A549 (cell line): ENCODE measurements around the gene MXRA7. TPM values are rescaled to one million over a fixed set of nuclear protein-coding genes. Genes with fewer than 3 reads are reported as not detected.

Experiments
- ATAC-seq, 2 experiments: fragments of 200-7000 bp in 1 of 2; fragments of >200 bp in 1 of 2; cut with Nextera tagmentation in 1 of 2; cut with Tn5 transposase in 1 of 2; 3 replicates each; pipeline versions ENCODE4 v1.8.0 to v1.9.1; 2018 to 2020; ENCODE audit warnings: mild to moderate bottlenecking in 1 of 2, moderate library complexity in 1 of 2
- CTCF ChIA-PET: fragments of 300-600 bp; sonication (Branson Sonifier 250); formaldehyde crosslinking; extraction: SDS; loops from one replicate; lab custom pipeline; 2021; ENCODE audit warnings: antibody characterized with exemption, inconsistent platforms; lab: Yijun Ruan, JAX
- POLR2A ChIA-PET: fragments of 350-600 bp; formaldehyde crosslinking; extraction: SDS; loops from one replicate; lab custom pipeline; 2021; ENCODE audit warnings: antibody characterized with exemption, inconsistent platforms; lab: Yijun Ruan, JAX
- DNase-seq, 2 experiments: peaks; one replicate each; pipeline versions ENCODE4 v3.0.0 to v3.0.0-alpha.2; 2011 to 2016; ENCODE audit warnings: low read depth in 1 of 2, low spot score in 1 of 2
- FAIRE-seq: peaks from 2 replicates; lab custom pipeline; 2011; peaks lifted over from hg19 to GRCh38; lab: Jason Lieb, UNC
- H3K27ac ChIP-seq, 2 experiments: fragments of >200 bp; sonication (Bioruptor Twin); formaldehyde crosslinking; 3 replicates each; pipeline ENCODE4 v1.5.1; 2016 to 2017
- H3K4me1 ChIP-seq: fragments of >200 bp; sonication (Bioruptor Twin); formaldehyde crosslinking; 3 replicates; pipeline ENCODE4 v1.6.1; 2016
- H3K4me2 ChIP-seq: fragments of >200 bp; sonication (Bioruptor Twin); formaldehyde crosslinking; 3 replicates; pipeline ENCODE4 v1.6.1; 2016
- H3K4me3 ChIP-seq: fragments of >200 bp; sonication (Bioruptor Twin); formaldehyde crosslinking; 3 replicates; pipeline ENCODE4 v1.5.1; 2016
- H3K9me3 ChIP-seq: fragments of >200 bp; sonication (Bioruptor Twin); formaldehyde crosslinking; 3 replicates; pipeline ENCODE4 v1.6.1; 2016
- CBX8 ChIP-seq: fragments of 200-600 bp; sonication (generic); IDR thresholded peaks from 2 replicates; pipeline ENCODE4 v1.6.1; 2016
- CHD2 ChIP-seq: fragments of 150-350 bp; IDR thresholded peaks from 2 replicates; pipeline ENCODE4 v1.6.1; 2014; ENCODE audit warnings: low read length; ENCODE audit not compliant: partially characterized antibody
- CHD4 ChIP-seq: fragments of 200-600 bp; sonication (generic); IDR thresholded peaks from 2 replicates; pipeline ENCODE4 v1.6.1; 2016; ENCODE audit warnings: antibody characterized with exemption, mild to moderate bottlenecking, borderline replicate concordance
- E2F6 ChIP-seq: IDR thresholded peaks from 2 replicates; pipeline ENCODE4 v1.6.1; 2012; ENCODE audit warnings: low read depth, borderline replicate concordance
- ELK1 ChIP-seq: fragments of 150-350 bp; IDR thresholded peaks from 2 replicates; pipeline ENCODE4 v1.6.1; 2014; ENCODE audit warnings: low read depth, mild to moderate bottlenecking, low read length
- ESRRA ChIP-seq: fragments of 150-350 bp; IDR thresholded peaks from 2 replicates; pipeline ENCODE4 v1.6.1; 2014; ENCODE audit warnings: mild to moderate bottlenecking, low read length, borderline replicate concordance
- FOSB ChIP-seq: fragments of 250-450 bp; sonication (Bioruptor Pico); IDR thresholded peaks from 2 replicates; pipeline ENCODE4 v1.5.0; 2020; ENCODE audit warnings: mild to moderate bottlenecking, moderate library complexity
- FOSL2 ChIP-seq, 2 experiments: fragments of 450-650 bp in 1 of 2; fragments of >200 bp in 1 of 2; sonication (Bioruptor Twin) in 1 of 2; formaldehyde crosslinking; IDR thresholded peaks; 2 replicates each; pipeline versions ENCODE4 v1.5.0 to v1.6.1; 2016 to 2020; ENCODE audit warnings: mild to moderate bottlenecking in 1 of 2, moderate library complexity in 1 of 2
- FOXS1 ChIP-seq: fragments of 250-450 bp; sonication (Bioruptor Pico); IDR thresholded peaks from 2 replicates; pipeline ENCODE4 v1.5.0; 2020; ENCODE audit warnings: mild to moderate bottlenecking, moderate library complexity
- HOXA7 ChIP-seq: fragments of 250-450 bp; sonication (Bioruptor Pico); IDR thresholded peaks from 2 replicates; pipeline ENCODE4 v1.5.0; 2020; ENCODE audit warnings: mild to moderate bottlenecking, moderate library complexity
- JUNB ChIP-seq: fragments of >200 bp; sonication (Bioruptor Twin); formaldehyde crosslinking; IDR thresholded peaks from 2 replicates; pipeline ENCODE4 v1.6.1; 2016
- MAFK ChIP-seq: fragments of 450-650 bp; IDR thresholded peaks from 2 replicates; pipeline ENCODE4 v1.6.1; 2014; ENCODE audit not compliant: partially characterized antibody
- MYC ChIP-seq: IDR thresholded peaks from 2 replicates; pipeline ENCODE4 v1.6.1; 2012; ENCODE audit warnings: mild to moderate bottlenecking, inconsistent platforms, low read length, improper control_type of control experiment, borderline replicate concordance
- NFE2L2 ChIP-seq: fragments of 150-350 bp; conservative IDR thresholded peaks from 2 replicates; pipeline ENCODE4 v1.6.1; 2014; ENCODE audit warnings: low read length
- NPAS2 ChIP-seq: fragments of 250-450 bp; sonication (Bioruptor Pico); IDR thresholded peaks from 2 replicates; pipeline ENCODE4 v1.8.0; 2022; ENCODE audit warnings: mild to moderate bottlenecking, moderate library complexity, borderline replicate concordance
- NR3C1 ChIP-seq: fragments of >200 bp; sonication (Bioruptor Twin); formaldehyde crosslinking; IDR thresholded peaks from 3 replicates; pipeline ENCODE4 v1.6.1; 2017
- RCOR1 ChIP-seq: fragments of 150-350 bp; IDR thresholded peaks from 2 replicates; pipeline ENCODE4 v1.6.1; 2014; ENCODE audit warnings: antibody characterized with exemption, low read length, low read depth
- REST ChIP-seq: fragments of 200-600 bp; sonication (generic); IDR thresholded peaks from 2 replicates; pipeline ENCODE4 v1.6.1; 2016; ENCODE audit warnings: antibody characterized with exemption, mild to moderate bottlenecking, moderate library complexity
- RNF2 ChIP-seq: fragments of 200-600 bp; sonication (generic); IDR thresholded peaks from 2 replicates; pipeline ENCODE4 v1.6.1; 2016; ENCODE audit warnings: low read depth, mild to moderate bottlenecking, antibody characterized with exemption, moderate library complexity, borderline replicate concordance
- SMC3 ChIP-seq: fragments of >200 bp; sonication (Bioruptor Twin); formaldehyde crosslinking; IDR thresholded peaks from 3 replicates; pipeline ENCODE4 v1.6.1; 2018; ENCODE audit warnings: inconsistent platforms
- SREBF2 ChIP-seq: fragments of 450-650 bp; IDR thresholded peaks from 2 replicates; pipeline ENCODE4 v1.6.1; 2014; ENCODE audit warnings: mild to moderate bottlenecking, moderate library complexity
- ZNF302 ChIP-seq: fragments of 250-450 bp; sonication (Bioruptor Pico); IDR thresholded peaks from 2 replicates; pipeline ENCODE4 v1.9.0; 2021; ENCODE audit warnings: inconsistent platforms, mild to moderate bottlenecking, moderate library complexity
- ZSCAN20 ChIP-seq: fragments of 250-450 bp; sonication (Bioruptor Pico); IDR thresholded peaks from 2 replicates; pipeline ENCODE4 v1.8.0; 2022; ENCODE audit warnings: mild to moderate bottlenecking, moderate library complexity
- WGBS: methylation state at CpG from one replicate; pipeline ENCODE4 v1.1.6; 2017; ENCODE audit errors: missing lambda C conversion rate; 5-methylcytosine and 5-hydroxymethylcytosine counted together
- polyA plus RNA-seq, 4 experiments: library from polyadenylated mRNA; depleted of rRNA in 3 of 4; stranded (reverse); fragments of >200 nt; fragmentation: RNase III in 1 of 4; extraction: RNeasy Plus Mini Kit Qiagen cat#74134 plus additional on column Dnase treatment in 1 of 4; gene quantifications; 2 replicates in 3 of 4; 3 replicates in 1 of 4; pipeline ENCODE4 v1.2.3, GENCODE V29; 2011 to 2017

Gene MXRA7
- polyA plus RNA-seq, 2 of the 4 experiments (the other 2 are of a cell fraction) = 47.8 to 57.2 TPM

- ChIA-PET POLR2A (no interaction called here), CTCF (interaction anchor here (0.7 to 1.7 kb wide), 2 partner anchors 10 to 355 kb away, joined by 3 read pairs; no protein-coding TSS in a partner anchor)
- DNase-seq = no peak
- H3K4me1 ChIP-seq = no peaks in the 10 kb centered on the region
- TF ChIP-seq FOSL2 (IDR thresholded peaks at IDR 0.05) = no peak
- TF ChIP-seq FOSL2 (CRISPR knock-in tag; IDR thresholded peaks at IDR 0.05) = no peak
- no peak for TF ChIP-seq NFE2L2
- TF ChIP-seq ELK1 = no peak
- TF ChIP-seq SMC3 = no peak
- no peak for TF ChIP-seq HOXA7 (CRISPR knock-in tag)
- no peak for TF ChIP-seq RNF2
- no peak for TF ChIP-seq NR3C1
- no peak for TF ChIP-seq CHD4
- no peak for TF ChIP-seq JUNB
- TF ChIP-seq SREBF2 = no peak
- TF ChIP-seq FOSB (CRISPR knock-in tag) = no peak
- no peak for TF ChIP-seq CHD2
- TF ChIP-seq RCOR1 = no peak
- no peak for TF ChIP-seq FOXS1
- TF ChIP-seq NPAS2 (CRISPR knock-in tag) = no peak
- no peak for TF ChIP-seq ZNF302 (CRISPR knock-in tag)
- TF ChIP-seq CBX8 = no peak
- TF ChIP-seq MAFK = no peak
- TF ChIP-seq MYC = no peak
- no peak for TF ChIP-seq ESRRA
- H3K27ac ChIP-seq = no peak overlapping the region
- no peak for ATAC-seq
- H3K4me2 ChIP-seq = no peak overlapping the region
- no peak overlapping the region for H3K4me3 ChIP-seq
- FAIRE-seq = no peak
- H3K9me3 ChIP-seq = peaks cover 2% of the 10 kb centered on the region; the same call in 1 of the 3 replicates
- WGBS = 88% methylated on average over 12 of the region's 12 CpGs
Measured at GRCh38 chr17:76753061-76753961, 42.5 kb upstream of the MXRA7 start.

GRCh38 chr17:76752006-76752405, 41.2 kb upstream of the MXRA7 start:
- H3K27ac ChIP-seq = no peak overlapping the region
- FAIRE-seq (no peak), DNase-seq (no peak), ATAC-seq (no peak)
- ChIA-PET POLR2A (no interaction called here), CTCF (interaction anchor here (0.7 to 1.7 kb wide), 2 partner anchors 9 to 220 kb away, joined by 3 read pairs; no protein-coding TSS in a partner anchor)
- no peak overlapping the region for H3K4me3 ChIP-seq
- no peak overlapping the region for H3K4me2 ChIP-seq
- no peak for TF ChIP-seq E2F6
- no peak for TF ChIP-seq ZSCAN20 (CRISPR knock-in tag)
- TF ChIP-seq SMC3 = no peak
- 90% methylated on average over 4 of the region's 4 CpGs for WGBS
- no peaks in the 10 kb centered on the region for H3K9me3 ChIP-seq
- H3K4me1 ChIP-seq = no peaks in the 10 kb centered on the region

- ATAC-seq = no peak
- Histone ChIP-seq H3K4me1 (no peaks in the 10 kb centered on the region), H3K9me3 (no peaks in the 10 kb centered on the region), H3K4me2 (no peak overlapping the region), H3K27ac (no peak overlapping the region), H3K4me3 (no peak overlapping the region)
- CTCF ChIA-PET = interaction anchor here (0.7 to 1.5 kb wide), 2 partner anchors 12 to 220 kb away, joined by 3 to 6 read pairs; no protein-coding TSS in a partner anchor
- 91% methylated on average over 3 of the region's 3 CpGs for WGBS
- TF ChIP-seq MAFK (peak; percentile 63), REST (no peak), SREBF2 (no peak)
- POLR2A ChIA-PET = no interaction called here
- FAIRE-seq = no peak
- no peak for DNase-seq
Measured at GRCh38 chr17:76751416-76751993, 40.7 kb upstream of the MXRA7 start.
